Mucosa of rectum (tissue), 2 donors: ENCODE data around the gene NSMCE3.
"Not testable (repeated sequence)": the region's sequence is repeated elsewhere in the genome, so short reads cannot be mapped to it uniquely, and the experiment has no call there.

Source experiments
- H3K27ac ChIP-seq, 2 donors: one replicate each; pipeline ENCODE4 v1.7.0; 2013; ENCODE audit warnings: inconsistent platforms in 2 of 2, low read depth in 2 of 2, low read length in 2 of 2
- H3K27me3 ChIP-seq, 2 donors: one replicate each; pipeline ENCODE4 v1.7.0; 2013; ENCODE audit warnings: low read length in 2 of 2; ENCODE audit not compliant: control insufficient read depth in 2 of 2, insufficient read depth in 2 of 2
- H3K36me3 ChIP-seq, 2 donors: one replicate each; pipeline ENCODE4 v1.7.0; 2013; ENCODE audit warnings: low read length in 2 of 2; ENCODE audit not compliant: control insufficient read depth in 2 of 2, insufficient read depth in 2 of 2
- H3K4me1 ChIP-seq, 2 donors: one replicate each; pipeline ENCODE4 v1.7.0; 2013; ENCODE audit warnings: low read length in 2 of 2, mild to moderate bottlenecking in 1 of 2; ENCODE audit not compliant: control insufficient read depth in 2 of 2, insufficient read depth in 2 of 2
- H3K4me3 ChIP-seq, 2 donors: one replicate each; pipeline ENCODE4 v1.7.0; 2013; ENCODE audit warnings: low read length in 2 of 2
- H3K9ac ChIP-seq, 2 donors: one replicate each; pipeline ENCODE4 v1.7.0; 2013; ENCODE audit warnings: low read length in 2 of 2, low read depth in 1 of 2, mild to moderate bottlenecking in 1 of 2
- H3K9me3 ChIP-seq, 2 donors: one replicate each; pipeline ENCODE4 v1.7.0; 2013; ENCODE audit warnings: low read length in 2 of 2; ENCODE audit not compliant: control insufficient read depth in 2 of 2
- donor health status: healthy.
- donor health status: Normal muscosa, but diverticular disease.

NSMCE3 gene

GRCh38 chr15:29224235-29224986 lies 45.2 kb downstream of the NSMCE3 start:
- H3K27me3 ChIP-seq, H3K9ac ChIP-seq, H3K4me3 ChIP-seq, H3K36me3 ChIP-seq, H3K4me1 ChIP-seq, H3K9me3 ChIP-seq, H3K27ac ChIP-seq: not testable (repeated sequence)

DNA sequence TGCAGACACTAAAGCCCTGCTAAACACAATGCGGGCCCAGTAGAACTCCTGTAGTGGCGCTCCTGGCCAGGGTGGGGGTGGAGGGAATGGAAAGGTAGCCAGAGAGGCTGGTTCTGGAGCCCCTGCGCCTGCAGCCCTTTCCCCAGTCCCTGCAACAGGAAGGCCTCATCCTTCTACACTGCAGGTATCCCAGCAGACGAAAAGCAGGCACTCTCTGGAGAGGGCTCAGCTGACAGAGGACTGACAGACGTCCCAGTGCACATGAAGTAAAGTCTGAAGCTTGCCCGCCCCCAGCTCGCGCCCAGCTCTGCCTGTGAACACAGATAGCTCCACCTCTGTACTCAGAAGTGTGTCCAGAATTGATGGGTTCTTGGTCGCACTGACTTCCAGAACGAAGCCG lies 46.0 kb downstream of the NSMCE3 start:
- Histone ChIP-seq H3K4me3 (no peak overlapping the region), H3K27me3 (no peaks in the 10 kb centered on the region), H3K9ac (no peak overlapping the region), H3K36me3 (no peaks in the 10 kb centered on the region), H3K27ac (no peak overlapping the region), H3K9me3 (no peaks in the 10 kb centered on the region), H3K4me1 (no peaks in the 10 kb centered on the region)

GRCh38 chr15:29222129-29222853 lies 47.3 kb downstream of the NSMCE3 start:
- no peaks in the 10 kb centered on the region for H3K9me3 ChIP-seq
- no peak overlapping the region for H3K27ac ChIP-seq
- no peak overlapping the region for H3K9ac ChIP-seq
- H3K4me3 ChIP-seq, result no peak overlapping the region
- no peaks in the 10 kb centered on the region for H3K27me3 ChIP-seq
- no peaks in the 10 kb centered on the region for H3K36me3 ChIP-seq
- no peaks in the 10 kb centered on the region for H3K4me1 ChIP-seq

DNA sequence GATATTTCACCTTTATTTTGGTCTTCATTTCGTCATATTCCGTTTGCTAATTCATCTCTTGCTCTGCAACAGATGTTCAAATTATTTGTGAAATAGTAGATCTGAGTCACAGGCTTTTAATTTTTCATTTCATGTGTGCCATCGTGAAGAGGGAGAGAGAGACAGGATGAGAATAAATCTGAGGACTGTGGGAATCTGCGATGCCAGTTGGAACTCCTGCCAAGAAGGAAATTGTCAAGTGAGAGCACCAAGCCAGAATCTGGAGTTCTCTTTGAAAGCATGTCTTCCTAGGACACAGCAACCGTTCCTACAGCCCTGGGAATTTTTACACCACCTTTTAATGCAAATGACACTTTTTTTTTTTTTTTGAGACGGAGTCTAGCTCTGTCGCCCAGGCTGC lies 48.8 kb downstream of the NSMCE3 start:
- Histone ChIP-seq H3K9me3 (no peaks in the 10 kb centered on the region), H3K9ac (no peak overlapping the region), H3K4me1 (no peaks in the 10 kb centered on the region), H3K27ac (no peak overlapping the region), H3K36me3 (no peaks in the 10 kb centered on the region), H3K27me3 (no peaks in the 10 kb centered on the region), H3K4me3 (no peak overlapping the region)

- Histone ChIP-seq H3K4me1 (no peaks in the 10 kb centered on the region), H3K9ac (no peak overlapping the region), H3K4me3 (no peak overlapping the region), H3K9me3 (no peaks in the 10 kb centered on the region), H3K36me3 (no peaks in the 10 kb centered on the region), H3K27ac (no peak overlapping the region), H3K27me3 (no peaks in the 10 kb centered on the region)
These were observed 52.7 kb downstream of the NSMCE3 start for GRCh38 chr15:29216955-29217354.
